GM21737 (cell line): Measurements from ENCODE around the gene CDH5.
"Not testable (repeated sequence)": the region's sequence is repeated elsewhere in the genome, so short reads cannot be mapped to it uniquely, and the experiment has no call there.

ENCODE experiments used
- ATAC-seq: cut with Tn5 transposase; IDR thresholded peaks from one replicate; pipeline ENCODE4 v1.9.1; 2021; ENCODE audit warnings: mild to moderate bottlenecking, moderate library complexity; ENCODE audit not compliant: unreplicated experiment

Gene CDH5

GRCh38 chr16:66366433-66367299 lies at the start of gene CDH5:
Gene CDH5 (plus strand): TSS chr16:66366691. CDS start chr16:66379338, 12,647 bp downstream.
- ATAC-seq, result no peak

GRCh38 chr16:66318505-66318904 lies 48.0 kb upstream of the CDH5 start:
- no peak for ATAC-seq

GRCh38 chr16:66320774-66321173 lies 45.7 kb upstream of the CDH5 start:
- ATAC-seq, result no peak

- ATAC-seq, result peak; percentile 68
Observed at GRCh38 chr16:66322174-66322573, 44.3 kb upstream of the CDH5 start.

GRCh38 chr16:66324815-66325515 lies 41.5 kb upstream of the CDH5 start:
- ATAC-seq, result no peak

GRCh38 chr16:66325717-66326376 lies 40.6 kb upstream of the CDH5 start:
- ATAC-seq, result no peak

GRCh38 chr16:66326991-66327513 lies 39.4 kb upstream of the CDH5 start:
- ATAC-seq, result no peak

- ATAC-seq, result no peak
Observed at GRCh38 chr16:66328282-66328681, 38.2 kb upstream of the CDH5 start.

- ATAC-seq, result not testable (repeated sequence)
Observed at GRCh38 chr16:66331464-66331863, 35.0 kb upstream of the CDH5 start.

GRCh38 chr16:66332634-66333610 lies 33.6 kb upstream of the CDH5 start:
- ATAC-seq, result no peak

GRCh38 chr16:66334853-66335574 lies 31.5 kb upstream of the CDH5 start:
- ATAC-seq, result no peak

- ATAC-seq, result no peak
Observed at GRCh38 chr16:66335704-66336329, 30.7 kb upstream of the CDH5 start.

- ATAC-seq, result no peak
Observed at GRCh38 chr16:66337463-66338188, 28.9 kb upstream of the CDH5 start.

GRCh38 chr16:66342294-66342900 lies 24.1 kb upstream of the CDH5 start:
- ATAC-seq, result no peak

- no peak for ATAC-seq
Observed at GRCh38 chr16:66344533-66345145, 21.9 kb upstream of the CDH5 start.

- no peak for ATAC-seq
Observed at GRCh38 chr16:66346221-66346620, 20.3 kb upstream of the CDH5 start.

- no peak for ATAC-seq
Observed at GRCh38 chr16:66352304-66352703, 14.2 kb upstream of the CDH5 start.

GRCh38 chr16:66353055-66353454 lies 13.4 kb upstream of the CDH5 start:
- ATAC-seq, result no peak
